A549 (cell line): ENCODE measurements around the gene LMAN1L. TPM values are rescaled to one million over a fixed set of nuclear protein-coding genes. Genes with fewer than 3 reads are reported as not detected.

Experiments
- ATAC-seq, 2 experiments: fragments of 200-7000 bp in 1 of 2; fragments of >200 bp in 1 of 2; cut with Nextera tagmentation in 1 of 2; cut with Tn5 transposase in 1 of 2; 3 replicates each; pipeline versions ENCODE4 v1.8.0 to v1.9.1; 2018 to 2020; ENCODE audit warnings: mild to moderate bottlenecking in 1 of 2, moderate library complexity in 1 of 2
- CTCF ChIA-PET: fragments of 300-600 bp; sonication (Branson Sonifier 250); formaldehyde crosslinking; extraction: SDS; loops from one replicate; lab custom pipeline; 2021; ENCODE audit warnings: antibody characterized with exemption, inconsistent platforms; lab: Yijun Ruan, JAX
- POLR2A ChIA-PET: fragments of 350-600 bp; formaldehyde crosslinking; extraction: SDS; loops from one replicate; lab custom pipeline; 2021; ENCODE audit warnings: antibody characterized with exemption, inconsistent platforms; lab: Yijun Ruan, JAX
- DNase-seq, 2 experiments: peaks; one replicate each; pipeline versions ENCODE4 v3.0.0 to v3.0.0-alpha.2; 2011 to 2016; ENCODE audit warnings: low read depth in 1 of 2, low spot score in 1 of 2
- FAIRE-seq: peaks from 2 replicates; lab custom pipeline; 2011; peaks lifted over from hg19 to GRCh38; lab: Jason Lieb, UNC
- H3K27ac ChIP-seq, 2 experiments: fragments of >200 bp; sonication (Bioruptor Twin); formaldehyde crosslinking; 3 replicates each; pipeline ENCODE4 v1.5.1; 2016 to 2017
- H3K4me1 ChIP-seq: fragments of >200 bp; sonication (Bioruptor Twin); formaldehyde crosslinking; 3 replicates; pipeline ENCODE4 v1.6.1; 2016
- H3K4me2 ChIP-seq: fragments of >200 bp; sonication (Bioruptor Twin); formaldehyde crosslinking; 3 replicates; pipeline ENCODE4 v1.6.1; 2016
- H3K4me3 ChIP-seq: fragments of >200 bp; sonication (Bioruptor Twin); formaldehyde crosslinking; 3 replicates; pipeline ENCODE4 v1.5.1; 2016
- H3K9me3 ChIP-seq: fragments of >200 bp; sonication (Bioruptor Twin); formaldehyde crosslinking; 3 replicates; pipeline ENCODE4 v1.6.1; 2016
- BHLHE40 ChIP-seq: IDR thresholded peaks from 2 replicates; pipeline ENCODE4 v1.6.1; 2012; ENCODE audit warnings: low read depth, low read length, inconsistent platforms
- CBX2 ChIP-seq: fragments of 200-600 bp; sonication (generic); IDR thresholded peaks from 2 replicates; pipeline ENCODE4 v1.6.1; 2016; ENCODE audit warnings: low read depth, mild to moderate bottlenecking, borderline replicate concordance
- CHD2 ChIP-seq: fragments of 150-350 bp; IDR thresholded peaks from 2 replicates; pipeline ENCODE4 v1.6.1; 2014; ENCODE audit warnings: low read length; ENCODE audit not compliant: partially characterized antibody
- CHD4 ChIP-seq: fragments of 200-600 bp; sonication (generic); IDR thresholded peaks from 2 replicates; pipeline ENCODE4 v1.6.1; 2016; ENCODE audit warnings: antibody characterized with exemption, mild to moderate bottlenecking, borderline replicate concordance
- EHF ChIP-seq: fragments of 250-450 bp; sonication (Bioruptor Pico); IDR thresholded peaks from 2 replicates; pipeline ENCODE4 v1.5.0; 2020; ENCODE audit warnings: mild to moderate bottlenecking
- FOSL2 ChIP-seq, 2 experiments: fragments of 450-650 bp in 1 of 2; fragments of >200 bp in 1 of 2; sonication (Bioruptor Twin) in 1 of 2; formaldehyde crosslinking; IDR thresholded peaks; 2 replicates each; pipeline versions ENCODE4 v1.5.0 to v1.6.1; 2016 to 2020; ENCODE audit warnings: mild to moderate bottlenecking in 1 of 2, moderate library complexity in 1 of 2
- HOXA7 ChIP-seq: fragments of 250-450 bp; sonication (Bioruptor Pico); IDR thresholded peaks from 2 replicates; pipeline ENCODE4 v1.5.0; 2020; ENCODE audit warnings: mild to moderate bottlenecking, moderate library complexity
- JUN ChIP-seq, 2 experiments: fragments of >200 bp; sonication (Bioruptor Twin); formaldehyde crosslinking; IDR thresholded peaks; 2 replicates in 1 of 2; 3 replicates in 1 of 2; pipeline ENCODE4 v1.6.1; 2016 to 2017
- JUNB ChIP-seq: fragments of >200 bp; sonication (Bioruptor Twin); formaldehyde crosslinking; IDR thresholded peaks from 2 replicates; pipeline ENCODE4 v1.6.1; 2016
- MAFK ChIP-seq: fragments of 450-650 bp; IDR thresholded peaks from 2 replicates; pipeline ENCODE4 v1.6.1; 2014; ENCODE audit not compliant: partially characterized antibody
- MAZ ChIP-seq: fragments of 150-350 bp; IDR thresholded peaks from 2 replicates; pipeline ENCODE4 v1.6.1; 2014; ENCODE audit warnings: antibody characterized with exemption, low read depth, low read length, borderline replicate concordance
- MYC ChIP-seq: IDR thresholded peaks from 2 replicates; pipeline ENCODE4 v1.6.1; 2012; ENCODE audit warnings: mild to moderate bottlenecking, inconsistent platforms, low read length, improper control_type of control experiment, borderline replicate concordance
- NFE2L2 ChIP-seq: fragments of 150-350 bp; conservative IDR thresholded peaks from 2 replicates; pipeline ENCODE4 v1.6.1; 2014; ENCODE audit warnings: low read length
- NPAS2 ChIP-seq: fragments of 250-450 bp; sonication (Bioruptor Pico); IDR thresholded peaks from 2 replicates; pipeline ENCODE4 v1.8.0; 2022; ENCODE audit warnings: mild to moderate bottlenecking, moderate library complexity, borderline replicate concordance
- RAD21 ChIP-seq, 2 experiments: fragments of >200 bp in 1 of 2; sonication (Bioruptor Twin) in 1 of 2; formaldehyde crosslinking in 1 of 2; IDR thresholded peaks in 1 of 2; conservative IDR thresholded peaks in 1 of 2; 2 replicates in 1 of 2; 3 replicates in 1 of 2; pipeline ENCODE4 v1.6.1; 2012 to 2018; ENCODE audit warnings: inconsistent platforms in 1 of 2
- RCOR1 ChIP-seq: fragments of 150-350 bp; IDR thresholded peaks from 2 replicates; pipeline ENCODE4 v1.6.1; 2014; ENCODE audit warnings: antibody characterized with exemption, low read length, low read depth
- TP53 ChIP-seq: fragments of 250-450 bp; sonication (Bioruptor Pico); IDR thresholded peaks from 2 replicates; pipeline ENCODE4 v1.5.0; 2021; ENCODE audit warnings: mild to moderate bottlenecking, moderate library complexity
- WGBS: methylation state at CpG from one replicate; pipeline ENCODE4 v1.1.6; 2017; ENCODE audit errors: missing lambda C conversion rate; 5-methylcytosine and 5-hydroxymethylcytosine counted together
- polyA plus RNA-seq, 4 experiments: library from polyadenylated mRNA; depleted of rRNA in 3 of 4; stranded (reverse); fragments of >200 nt; fragmentation: RNase III in 1 of 4; extraction: RNeasy Plus Mini Kit Qiagen cat#74134 plus additional on column Dnase treatment in 1 of 4; gene quantifications; 2 replicates in 3 of 4; 3 replicates in 1 of 4; pipeline ENCODE4 v1.2.3, GENCODE V29; 2011 to 2017
- TF ChIP-seq, protein P1 (sequence below): fragments of 450-650 bp; IDR thresholded peaks from 2 replicates; pipeline ENCODE4 v1.6.1; 2014; ENCODE audit warnings: antibody characterized with exemption
- TF ChIP-seq, protein P2 (sequence below): IDR thresholded peaks from 2 replicates; pipeline ENCODE4 v1.6.1; 2012; ENCODE audit warnings: low read depth, borderline replicate concordance

The LMAN1L gene
- polyA plus RNA-seq, 2 of the 4 experiments (the other 2 are of a cell fraction), result not detected

DNA sequence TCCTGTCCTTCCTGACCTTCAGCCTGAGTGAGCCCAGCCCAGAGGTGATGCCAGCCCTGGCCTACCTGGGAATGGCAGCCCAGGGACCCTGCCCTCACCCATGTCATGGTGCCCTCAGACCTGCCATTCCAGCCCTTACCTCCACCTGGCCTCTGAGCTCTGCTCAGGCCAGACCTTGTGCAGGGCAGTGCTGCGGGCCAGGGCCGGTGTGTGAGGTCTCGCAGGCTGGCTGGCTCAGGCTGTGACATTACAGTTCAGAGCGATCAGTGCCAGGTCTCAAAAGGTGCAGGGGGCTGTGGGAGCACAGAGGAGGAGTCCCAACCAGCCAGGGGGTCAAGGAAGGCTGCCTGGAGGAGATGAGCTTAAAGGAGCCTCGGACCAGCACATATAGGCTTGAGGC lies 7.4 kb downstream of the LMAN1L start:
- Histone ChIP-seq H3K9me3 (no peaks in the 10 kb centered on the region), H3K4me1 (peaks cover 10% of the 10 kb centered on the region), H3K4me2 (no peak overlapping the region), H3K27ac (no peak overlapping the region), H3K4me3 (no peak overlapping the region)
- no peak for ATAC-seq
- no peak for DNase-seq
- ChIA-PET CTCF (interaction anchor here (65.6 to 66.7 kb wide), 2 partner anchors 1 to 29 kb away, joined by 1908 read pairs; partner anchors contain the start of genes CPLX3, CSK, LMAN1L and ULK3), POLR2A (no interaction called here)
- FAIRE-seq, result no peak
- TF ChIP-seq RCOR1 (no peak), CBX2 (no peak), JUN (IDR thresholded peaks at IDR 0.05) (no peak), CHD2 (no peak)
- 56% methylated on average over 3 of the region's 5 CpGs for WGBS

DNA sequence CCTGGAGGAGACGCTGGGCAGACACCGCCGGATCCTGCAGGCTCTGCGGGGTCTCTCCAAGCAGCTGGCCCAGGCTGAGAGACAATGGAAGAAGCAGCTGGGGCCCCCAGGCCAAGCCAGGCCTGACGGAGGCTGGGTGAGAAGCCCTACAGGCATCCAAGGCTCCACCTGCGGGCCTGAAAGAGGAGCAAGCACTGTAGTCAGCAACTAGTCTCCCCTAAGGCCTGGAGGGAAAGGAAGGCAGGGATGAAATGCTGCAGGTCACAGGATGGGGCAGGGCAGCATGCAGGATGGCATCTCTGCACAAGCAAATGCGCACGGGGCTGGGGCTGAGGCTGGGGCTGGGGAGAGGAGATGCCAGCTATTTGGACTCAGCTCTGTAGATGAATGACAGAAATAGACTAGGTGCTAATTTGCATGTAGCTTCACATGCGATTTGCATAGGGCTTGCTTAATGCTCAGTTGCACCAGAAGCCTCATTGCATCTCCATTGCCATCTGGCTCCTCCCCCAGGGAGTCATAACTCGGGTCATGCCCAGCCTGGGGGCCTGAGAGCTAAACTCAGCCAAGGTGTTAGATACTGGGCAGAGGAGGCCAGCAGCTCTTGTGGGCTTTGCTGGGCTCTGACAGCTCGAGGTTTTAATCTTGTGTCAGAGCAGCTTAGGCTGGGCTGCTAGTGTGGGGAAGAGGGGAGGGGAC lies 8.6 kb downstream of the LMAN1L start:
- ChIA-PET POLR2A (no interaction called here), CTCF (interaction anchor here (65.6 to 66.7 kb wide), 2 partner anchors 2 to 30 kb away, joined by 1908 read pairs; partner anchors contain the start of genes CPLX3, CSK, LMAN1L and ULK3)
- WGBS, result 53% methylated on average over 10 of the region's 11 CpGs
- H3K9me3 ChIP-seq, result no peaks in the 10 kb centered on the region
- H3K27ac ChIP-seq, result no peak overlapping the region
- H3K4me3 ChIP-seq, result no peak overlapping the region
- ATAC-seq, result no peak
- H3K4me1 ChIP-seq, result peaks cover 9% of the 10 kb centered on the region
- TF ChIP-seq TP53 (CRISPR knock-in tag) (no peak), RAD21 (conservative IDR thresholded peaks at IDR 0.05 in 1 of 2, IDR thresholded peaks at IDR 0.05 in 1 of 2) (no peak), NPAS2 (CRISPR knock-in tag) (no peak), CBX2 (no peak), MYC (no peak), NFE2L2 (no peak), HOXA7 (CRISPR knock-in tag) (no peak), MAZ (no peak)
- TF ChIP-seq, protein P1, sequence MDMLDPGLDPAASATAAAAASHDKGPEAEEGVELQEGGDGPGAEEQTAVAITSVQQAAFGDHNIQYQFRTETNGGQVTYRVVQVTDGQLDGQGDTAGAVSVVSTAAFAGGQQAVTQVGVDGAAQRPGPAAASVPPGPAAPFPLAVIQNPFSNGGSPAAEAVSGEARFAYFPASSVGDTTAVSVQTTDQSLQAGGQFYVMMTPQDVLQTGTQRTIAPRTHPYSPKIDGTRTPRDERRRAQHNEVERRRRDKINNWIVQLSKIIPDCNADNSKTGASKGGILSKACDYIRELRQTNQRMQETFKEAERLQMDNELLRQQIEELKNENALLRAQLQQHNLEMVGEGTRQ, result no peak
- TF ChIP-seq, all 56 proteins: peak for 0
- DNase-seq, result no peak
- H3K4me2 ChIP-seq, result no peak overlapping the region
- no peak for FAIRE-seq

DNA sequence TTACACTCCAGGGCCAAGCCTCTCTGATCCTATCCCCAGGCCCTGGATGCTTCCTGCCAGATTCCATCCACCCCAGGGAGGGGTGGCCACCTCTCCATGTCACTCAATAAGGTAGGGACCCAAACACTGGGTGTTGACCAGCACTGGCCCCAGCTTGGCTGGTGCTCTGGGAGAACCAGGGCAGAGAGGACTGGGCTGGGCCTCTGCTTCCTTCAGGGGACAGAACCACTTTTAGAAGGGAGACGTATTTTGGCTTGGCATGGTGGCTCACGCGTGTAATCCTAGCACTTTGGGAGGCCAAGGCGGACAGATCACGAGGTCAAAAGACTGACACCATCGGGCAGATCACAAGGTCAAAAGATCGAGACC lies 9.1 kb downstream of the LMAN1L start:
- TF ChIP-seq BHLHE40 (no peak), MAFK (no peak), CHD4 (no peak), JUNB (no peak), FOSL2 (IDR thresholded peaks at IDR 0.05) (no peak), FOSL2 (CRISPR knock-in tag; IDR thresholded peaks at IDR 0.05) (no peak), EHF (CRISPR knock-in tag) (no peak)
- TF ChIP-seq, protein P2, sequence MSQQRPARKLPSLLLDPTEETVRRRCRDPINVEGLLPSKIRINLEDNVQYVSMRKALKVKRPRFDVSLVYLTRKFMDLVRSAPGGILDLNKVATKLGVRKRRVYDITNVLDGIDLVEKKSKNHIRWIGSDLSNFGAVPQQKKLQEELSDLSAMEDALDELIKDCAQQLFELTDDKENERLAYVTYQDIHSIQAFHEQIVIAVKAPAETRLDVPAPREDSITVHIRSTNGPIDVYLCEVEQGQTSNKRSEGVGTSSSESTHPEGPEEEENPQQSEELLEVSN, result no peak
- DNase-seq (no peak), ATAC-seq (no peak), FAIRE-seq (no peak)
- H3K4me1 ChIP-seq, result peaks cover 13% of the 10 kb centered on the region
- WGBS, result 66% methylated on average over 7 of the region's 7 CpGs
- CTCF ChIA-PET, result interaction anchor here (65.6 to 66.7 kb wide), 2 partner anchors 3 to 31 kb away, joined by 1908 read pairs; partner anchors contain the start of genes CPLX3, CSK, LMAN1L and ULK3
- no peak overlapping the region for H3K4me3 ChIP-seq
- no peak overlapping the region for H3K27ac ChIP-seq
- H3K4me2 ChIP-seq, result no peak overlapping the region
- H3K9me3 ChIP-seq, result no peaks in the 10 kb centered on the region
- POLR2A ChIA-PET, result no interaction called here
